Fibroblast of mammary gland (primary cell): Measurements from ENCODE around the gene GHRL.

ENCODE experiments used
- DNase-seq: peaks from one replicate; pipeline ENCODE4 v3.0.0-alpha.2; 2010; ENCODE audit warnings: low read depth
- H3K4me3 ChIP-seq: 2 replicates; pipeline ENCODE4 v1.5.1; 2011; ENCODE audit warnings: low read depth, mild to moderate bottlenecking, low read length, moderate library complexity; ENCODE audit not compliant: control insufficient read depth
- CTCF ChIP-seq: conservative IDR thresholded peaks from 2 replicates; pipeline ENCODE4 v1.5.1; 2011; ENCODE audit warnings: low read depth, low read length, inconsistent platforms; ENCODE audit not compliant: control insufficient read depth, insufficient read depth

Gene GHRL

DNA sequence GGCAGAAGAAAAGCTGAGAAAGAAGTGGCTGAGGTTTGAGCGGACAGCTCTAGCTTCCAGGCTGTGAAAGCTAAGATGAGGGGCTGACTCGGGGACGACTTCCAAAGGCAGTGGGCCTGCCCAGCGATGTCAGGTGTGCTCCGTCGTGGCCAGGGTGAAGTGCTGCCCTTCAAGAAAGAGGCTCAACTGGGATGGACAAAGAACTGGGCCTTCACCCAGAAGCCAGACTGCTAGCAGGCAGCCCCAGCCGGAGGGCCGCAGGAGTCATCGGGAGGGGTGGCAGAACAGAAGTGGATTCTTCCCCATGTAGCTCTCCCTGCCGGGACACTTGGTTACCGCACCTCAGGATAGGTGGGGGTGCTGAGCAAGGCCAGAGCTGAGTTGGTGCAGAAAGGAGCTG is 41.3 kb upstream of the GHRL start:
- no peak overlapping the region for H3K4me3 ChIP-seq
- no peak for TF ChIP-seq CTCF
- DNase-seq: no peak

- no peak for DNase-seq
- H3K4me3 ChIP-seq: no peak overlapping the region
- TF ChIP-seq CTCF: no peak
Observed at GRCh38 chr3:10333349-10333650, 40.6 kb upstream of the GHRL start.

- no peak overlapping the region for H3K4me3 ChIP-seq
- no peak for TF ChIP-seq CTCF
- DNase-seq: no peak
Observed at GRCh38 chr3:10332481-10333348, 40.0 kb upstream of the GHRL start.

- no peak overlapping the region for H3K4me3 ChIP-seq
- no peak for TF ChIP-seq CTCF
- DNase-seq: no peak
Observed at GRCh38 chr3:10331320-10331719, 38.6 kb upstream of the GHRL start.

DNA sequence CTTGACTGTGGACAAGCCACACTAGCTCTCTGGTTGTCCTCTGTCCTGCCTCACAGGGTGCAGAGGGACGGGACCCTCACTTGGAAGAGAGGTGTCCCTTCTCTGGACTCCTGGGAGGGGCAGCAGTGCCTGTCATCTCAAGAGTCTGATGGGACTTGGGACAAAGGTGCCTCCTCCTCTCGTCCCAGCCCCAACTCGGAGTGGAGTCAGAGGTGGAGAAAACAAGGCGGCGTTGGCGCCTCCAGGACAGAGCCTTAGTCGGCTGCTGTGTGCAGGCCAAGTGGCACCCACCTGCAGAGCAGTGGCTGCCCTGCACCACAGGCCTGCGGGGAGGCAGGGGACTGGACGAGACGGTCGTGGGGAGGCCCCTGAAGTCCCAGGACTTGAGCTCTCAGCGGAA is 37.6 kb upstream of the GHRL start:
- no peak for DNase-seq
- TF ChIP-seq CTCF: no peak
- no peak overlapping the region for H3K4me3 ChIP-seq

DNA sequence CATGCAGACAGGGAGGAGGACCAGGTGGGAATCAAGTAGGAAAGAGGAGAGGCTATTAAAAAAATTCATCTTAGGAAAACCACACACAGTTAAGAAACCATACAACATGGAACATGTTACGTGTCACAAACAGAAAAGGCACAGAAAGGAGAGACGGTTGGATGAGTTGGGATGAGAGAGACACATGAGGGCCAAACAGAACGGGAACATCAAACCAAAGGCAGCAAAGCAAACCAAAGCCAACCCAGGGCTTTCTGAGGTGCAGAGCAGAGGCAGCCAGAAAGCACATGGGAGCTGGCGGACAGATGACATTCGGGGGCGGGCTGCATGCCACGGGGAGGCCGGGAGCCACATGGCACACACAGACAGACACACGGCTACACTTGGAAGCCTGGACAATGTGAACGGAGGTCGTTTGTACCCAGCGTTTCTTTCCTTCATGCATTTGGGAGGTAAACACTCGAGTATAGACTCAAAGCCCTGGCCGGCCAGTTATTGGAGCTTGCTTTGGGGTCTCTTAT is 36.8 kb upstream of the GHRL start:
- no peak for DNase-seq
- TF ChIP-seq CTCF: no peak
- H3K4me3 ChIP-seq: no peak overlapping the region

DNA sequence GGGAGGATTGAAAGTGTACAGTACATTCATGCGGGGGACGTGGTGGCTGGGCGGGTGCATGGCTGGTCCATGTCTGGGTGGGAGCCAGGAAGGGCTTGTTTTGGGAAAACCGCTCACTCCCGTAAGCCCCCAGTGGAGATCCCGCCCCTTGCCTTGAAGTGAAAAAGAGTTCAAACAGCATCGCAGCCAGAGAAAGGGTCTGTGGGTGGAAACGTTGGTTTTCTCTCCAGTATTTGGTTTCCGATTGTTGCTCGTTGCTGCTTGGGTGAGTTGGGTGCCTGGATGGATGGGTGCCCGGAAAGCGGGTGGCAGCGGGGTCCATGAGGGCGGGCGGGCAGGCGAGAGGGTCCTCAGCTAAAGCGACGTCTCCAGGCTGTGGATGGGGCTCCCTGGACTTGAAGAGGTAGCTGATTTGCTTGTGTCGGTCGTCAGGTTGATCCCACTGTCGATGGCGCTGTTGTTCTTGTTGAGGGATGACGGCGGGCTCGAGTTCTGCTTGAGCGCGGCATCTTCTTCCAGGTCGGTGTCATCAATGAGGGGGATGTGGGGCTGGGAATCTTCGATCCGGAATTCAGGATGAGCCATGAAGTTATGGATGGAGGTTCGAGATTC is 35.8 kb upstream of the GHRL start:
- no peak overlapping the region for H3K4me3 ChIP-seq
- DNase-seq: no peak
- TF ChIP-seq CTCF: no peak
